ENCODE data around the gene ABCG4.
"Not testable (repeated sequence)": the region's sequence is repeated elsewhere in the genome, so short reads cannot be mapped to it uniquely, and the experiment has no call there.

Gene ABCG4

GRCh38 chr11:119153049-119153818, 4.4 kb downstream of the ABCG4 start:
- no peak for DNase-seq (ENCODE audit: low spot score)
- FAIRE-seq, result no peak

DNA sequence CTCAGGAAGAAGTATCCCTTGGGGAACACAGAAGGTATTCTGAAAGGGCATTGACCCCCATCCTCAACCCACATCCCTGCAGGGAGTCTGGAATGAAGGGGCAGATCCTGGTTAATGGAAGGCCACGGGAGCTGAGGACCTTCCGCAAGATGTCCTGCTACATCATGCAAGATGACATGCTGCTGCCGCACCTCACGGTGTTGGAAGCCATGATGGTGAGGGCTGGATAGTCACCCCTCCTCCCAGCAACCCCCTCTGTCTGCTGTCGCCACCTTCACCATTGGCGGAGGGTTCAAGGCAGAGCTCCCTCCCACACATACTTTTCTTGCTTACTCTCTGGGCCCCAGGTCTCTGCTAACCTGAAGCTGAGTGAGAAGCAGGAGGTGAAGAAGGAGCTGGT, 5.3 kb downstream of the ABCG4 start:
- no peak for FAIRE-seq

DNA sequence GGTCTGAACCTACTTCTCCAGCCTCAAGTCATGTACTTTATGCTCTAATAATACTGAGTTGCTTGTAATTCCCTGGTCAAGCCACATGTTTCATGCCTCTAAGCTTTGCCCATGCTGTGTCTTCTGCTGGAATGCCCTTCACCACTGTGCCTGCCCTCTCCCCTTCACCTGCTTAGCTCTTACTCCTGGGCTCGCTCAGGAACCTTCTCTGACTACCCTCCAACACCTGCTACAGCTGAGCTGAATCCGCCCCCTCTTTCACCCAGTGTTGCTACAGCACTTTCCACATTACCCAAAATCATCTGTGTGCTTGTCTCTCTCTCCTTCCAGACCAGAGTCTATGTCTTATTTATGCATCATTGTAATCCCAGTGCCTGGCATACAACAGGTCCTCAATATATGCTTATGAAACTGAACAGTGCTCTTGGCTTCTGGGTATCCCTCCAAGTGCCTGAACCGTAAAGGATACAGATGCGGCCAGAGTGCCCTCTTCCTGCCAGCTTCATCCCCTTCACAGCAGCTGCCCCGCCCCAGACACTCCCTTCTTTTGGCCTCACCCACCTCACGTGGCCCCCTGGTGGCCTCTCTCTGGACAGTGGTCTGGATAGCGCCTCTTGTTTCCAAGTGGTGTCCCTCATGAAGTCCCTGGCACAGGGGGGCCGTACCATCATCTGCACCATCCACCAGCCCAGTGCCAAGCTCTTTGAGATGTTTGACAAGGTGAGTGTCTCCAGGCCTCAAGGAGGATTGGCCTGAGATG, 7.1 kb downstream of the ABCG4 start:
- FAIRE-seq, result no peak
- DNase-seq (ENCODE audit: low spot score), result no peak

More for the DNA sequence above, 5.3 kb downstream of the ABCG4 start:
- DNase-seq (ENCODE audit: low spot score), result no peak

DNA sequence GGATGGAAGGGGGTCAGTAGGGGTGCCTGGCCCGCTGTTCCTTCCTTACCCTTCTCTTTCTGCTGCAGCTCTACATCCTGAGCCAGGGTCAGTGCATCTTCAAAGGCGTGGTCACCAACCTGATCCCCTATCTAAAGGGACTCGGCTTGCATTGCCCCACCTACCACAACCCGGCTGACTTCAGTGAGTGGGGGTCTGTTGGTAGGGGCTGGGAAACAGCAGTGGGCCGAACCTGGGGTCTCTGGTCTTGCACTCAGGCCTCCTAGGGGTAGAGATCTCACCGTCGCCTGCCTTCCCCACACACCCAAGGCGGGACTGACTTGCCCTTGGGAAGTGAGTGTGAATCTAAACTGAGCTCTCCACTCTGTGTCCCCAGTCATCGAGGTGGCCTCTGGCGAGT, 7.6 kb downstream of the ABCG4 start:
- FAIRE-seq (no peak), DNase-seq (ENCODE audit: low spot score) (no peak)

- DNase-seq (ENCODE audit: low spot score), result no peak
- FAIRE-seq, result no peak
Measured at GRCh38 chr11:119157063-119157462, 8.2 kb downstream of the ABCG4 start.

DNA sequence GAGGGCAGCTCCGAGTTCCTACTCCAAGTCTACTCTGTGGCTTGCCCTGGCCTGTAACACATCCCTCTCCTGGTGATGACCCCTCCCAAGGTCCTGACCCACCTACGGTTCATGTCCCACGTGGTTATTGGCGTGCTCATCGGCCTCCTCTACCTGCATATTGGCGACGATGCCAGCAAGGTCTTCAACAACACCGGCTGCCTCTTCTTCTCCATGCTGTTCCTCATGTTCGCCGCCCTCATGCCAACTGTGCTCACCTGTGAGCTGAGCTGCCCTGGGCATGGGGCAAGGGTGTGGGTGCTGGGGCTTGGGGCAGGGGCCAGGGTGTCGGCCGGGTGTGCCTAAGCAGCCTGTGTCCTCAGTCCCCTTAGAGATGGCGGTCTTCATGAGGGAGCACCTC, 9.6 kb downstream of the ABCG4 start:
- FAIRE-seq (no peak), DNase-seq (ENCODE audit: low spot score) (no peak)

DNA sequence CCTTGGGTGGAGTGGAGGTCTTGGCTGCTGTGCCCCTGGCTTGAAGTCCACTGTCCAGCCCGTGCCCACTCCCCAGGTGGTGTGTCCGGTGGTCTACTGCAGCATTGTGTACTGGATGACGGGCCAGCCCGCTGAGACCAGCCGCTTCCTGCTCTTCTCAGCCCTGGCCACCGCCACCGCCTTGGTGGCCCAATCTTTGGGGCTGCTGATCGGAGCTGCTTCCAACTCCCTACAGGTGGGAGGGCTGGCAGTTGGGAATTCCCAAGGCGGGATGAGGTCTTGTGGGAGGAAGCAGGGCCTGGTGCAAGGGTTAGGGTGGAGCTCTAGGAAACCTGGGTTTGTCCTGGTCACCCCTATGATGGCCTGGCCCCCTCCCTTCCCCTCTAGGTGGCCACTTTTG, 11.3 kb downstream of the ABCG4 start:
- FAIRE-seq, result no peak

GRCh38 chr11:119161871-119162270, 13.0 kb downstream of the ABCG4 start:
- DNase-seq (ENCODE audit: low spot score) (no peak), FAIRE-seq (no peak)

More for the DNA sequence above, 11.3 kb downstream of the ABCG4 start:
- DNase-seq (ENCODE audit: low spot score), result no peak

DNA sequence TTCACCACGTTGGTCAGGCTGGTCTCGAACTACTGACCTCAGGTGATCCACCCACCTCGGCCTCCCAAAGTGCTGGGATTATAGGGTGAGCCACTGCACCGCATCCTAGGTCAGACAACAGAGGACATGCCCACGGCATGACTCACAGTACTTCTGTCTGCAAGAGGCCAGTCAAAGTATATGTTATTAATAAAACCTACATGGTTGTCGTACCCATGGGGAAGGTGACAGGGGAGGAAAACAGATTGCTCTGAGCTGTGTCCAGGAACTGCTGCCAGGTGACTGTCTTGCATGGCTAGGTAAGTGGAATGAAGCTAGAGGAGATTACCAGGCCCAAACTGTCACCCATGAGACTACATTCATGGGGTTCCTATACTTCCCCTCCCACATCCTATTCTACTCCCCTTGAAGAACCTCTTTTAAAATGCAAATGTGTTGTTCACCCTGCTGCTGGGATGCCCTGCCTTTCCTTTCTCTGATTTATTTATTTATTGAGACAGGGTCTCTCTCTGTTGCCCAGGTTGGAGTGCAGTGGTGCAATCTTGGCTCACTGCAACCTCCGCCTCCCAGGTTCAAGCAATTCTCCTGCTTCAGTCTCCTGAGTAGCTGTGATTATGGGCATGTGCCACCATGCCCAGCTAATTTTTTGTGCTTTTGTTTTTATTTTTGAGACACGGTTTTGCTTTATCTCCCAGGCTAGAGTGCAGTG, 17.7 kb downstream of the ABCG4 start:
- peak; percentile 54 for DNase-seq (ENCODE audit: low spot score)
- FAIRE-seq, result no peak

DNA sequence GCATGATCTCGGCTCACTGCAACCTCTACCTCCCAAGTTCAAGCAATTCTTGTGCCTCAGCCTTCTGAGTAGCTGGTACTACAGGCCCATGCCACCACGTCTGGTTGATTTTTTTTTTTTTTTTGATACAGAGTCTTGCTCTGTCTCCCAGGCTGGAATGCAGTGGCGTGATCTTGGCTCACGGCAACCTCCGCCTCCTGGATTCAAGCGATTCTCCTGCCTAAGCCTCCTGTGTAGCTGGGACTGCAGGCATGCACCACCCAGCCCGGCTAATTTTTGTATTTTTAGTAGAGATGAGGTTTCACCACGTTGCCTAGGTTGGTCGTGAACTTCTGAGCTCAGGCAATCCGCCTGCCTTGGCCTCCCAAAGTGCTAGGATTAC, 18.2 kb downstream of the ABCG4 start:
- not testable (repeated sequence) for FAIRE-seq; DNase-seq (ENCODE audit: low spot score)

DNA sequence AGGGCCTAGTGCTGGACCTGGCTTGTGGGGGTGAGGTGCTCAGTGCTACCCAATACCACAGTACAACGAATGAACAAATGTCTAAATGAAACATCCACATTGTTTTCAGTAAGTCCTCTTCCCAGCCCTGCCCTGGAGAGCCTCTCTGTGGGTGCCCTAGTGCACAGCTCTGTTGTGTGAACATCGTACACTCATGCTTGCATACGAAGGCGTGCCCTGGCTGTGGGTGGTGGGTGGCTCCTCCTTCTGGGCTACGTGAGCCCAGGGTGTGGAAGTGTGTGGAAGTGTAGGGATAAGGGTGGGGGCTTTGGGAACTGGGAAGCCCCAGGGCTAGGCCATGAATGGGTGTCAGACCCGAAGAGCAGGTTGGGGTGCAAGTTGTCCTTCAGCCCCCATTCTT, 19.1 kb downstream of the ABCG4 start:
- FAIRE-seq (no peak), DNase-seq (ENCODE audit: low spot score) (no peak)

DNA sequence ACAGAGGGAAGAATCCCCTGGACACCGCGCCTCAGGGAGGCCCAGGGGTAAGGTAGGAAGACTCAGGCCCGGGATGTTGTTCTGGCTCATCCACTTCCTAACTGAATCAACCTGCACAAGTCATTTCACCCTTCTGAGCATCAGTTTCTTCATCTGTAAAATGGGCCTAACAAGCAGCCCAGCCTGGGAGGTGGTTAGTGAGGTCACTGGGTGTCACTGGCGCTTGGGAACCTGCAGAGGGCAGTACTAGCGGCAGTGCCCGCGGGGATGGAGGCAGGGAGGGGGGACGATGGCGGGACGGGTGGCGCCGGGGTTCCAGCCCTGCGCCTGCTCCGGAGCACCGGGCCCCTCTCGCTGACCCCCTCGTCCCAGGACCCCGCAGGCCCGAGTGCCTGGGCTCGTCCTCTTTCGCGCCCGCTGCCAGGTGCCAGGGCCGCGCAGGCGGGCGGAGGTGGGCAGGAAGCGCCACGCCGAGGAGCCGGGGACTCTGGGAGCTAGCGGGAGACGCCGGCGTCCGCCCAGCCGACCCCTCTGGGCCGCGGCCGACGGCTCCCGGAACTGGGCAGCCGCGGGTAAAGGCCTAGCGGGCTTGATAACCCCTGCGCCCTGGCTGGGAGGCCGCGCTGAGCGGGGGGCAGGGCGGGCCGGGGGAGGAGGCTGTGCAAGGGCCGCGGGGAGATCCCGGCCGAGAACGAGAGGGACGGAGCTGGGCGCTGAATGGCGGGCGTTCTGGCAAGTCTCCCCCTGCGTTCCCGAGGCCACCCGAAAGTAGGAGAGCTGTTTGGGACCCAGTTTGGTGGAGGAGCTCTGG, 19.8 kb downstream of the ABCG4 start, which contains the start of gene NLRX1:
TSS of gene NLRX1 (plus strand) at position 255 of the 811 bp plus-strand sequence. CDS start 2,679 bp downstream, outside the sequence.
- peak; percentile 89 for DNase-seq (ENCODE audit: low spot score)
- no peak for FAIRE-seq

DNA sequence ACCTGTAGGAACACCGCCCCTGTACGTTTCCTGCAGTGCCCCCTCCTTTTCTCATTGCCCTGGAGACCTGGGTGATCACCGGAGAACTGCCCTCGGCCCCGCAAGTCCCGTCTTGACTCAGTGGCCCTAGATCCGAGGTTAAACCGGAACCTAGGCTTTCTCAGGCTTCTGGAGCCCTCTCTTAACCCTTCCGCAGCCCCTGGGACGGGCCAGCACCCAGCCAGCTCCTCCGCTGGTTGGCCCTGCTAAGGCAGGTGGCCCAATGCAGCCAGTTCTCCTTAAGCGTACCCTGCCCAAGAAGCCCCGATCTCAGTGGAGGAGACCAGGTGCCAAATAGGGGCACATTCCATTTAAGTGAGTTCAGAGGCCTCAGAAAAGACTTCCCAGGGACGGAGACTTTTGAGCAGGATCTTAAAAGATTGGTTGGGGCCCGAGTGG, 20.4 kb downstream of the ABCG4 start:
- peak; percentile 83 for DNase-seq (ENCODE audit: low spot score)
- FAIRE-seq, result no peak

DNA sequence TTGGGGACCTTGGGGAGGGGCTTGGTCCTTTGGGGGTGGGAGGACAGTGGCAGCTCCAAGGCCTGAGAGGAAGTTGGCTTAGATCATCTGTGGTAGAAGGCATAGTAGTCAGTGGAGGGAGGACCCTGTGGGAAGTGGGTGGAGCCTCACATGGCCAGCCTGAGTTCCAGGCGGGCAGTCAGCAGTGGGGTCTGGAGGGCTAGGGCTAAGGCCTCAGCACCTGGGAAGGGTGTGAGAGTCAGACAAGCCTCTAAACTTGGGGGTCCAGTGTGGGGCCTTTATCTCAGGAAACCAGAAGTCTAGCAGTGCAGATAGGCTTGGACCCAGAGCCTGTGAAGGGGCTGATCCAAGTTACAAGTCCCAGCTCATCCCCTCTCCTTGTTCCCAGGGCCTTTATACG, 23.7 kb downstream of the ABCG4 start:
- no peak for DNase-seq (ENCODE audit: low spot score)
- no peak for FAIRE-seq

DNA sequence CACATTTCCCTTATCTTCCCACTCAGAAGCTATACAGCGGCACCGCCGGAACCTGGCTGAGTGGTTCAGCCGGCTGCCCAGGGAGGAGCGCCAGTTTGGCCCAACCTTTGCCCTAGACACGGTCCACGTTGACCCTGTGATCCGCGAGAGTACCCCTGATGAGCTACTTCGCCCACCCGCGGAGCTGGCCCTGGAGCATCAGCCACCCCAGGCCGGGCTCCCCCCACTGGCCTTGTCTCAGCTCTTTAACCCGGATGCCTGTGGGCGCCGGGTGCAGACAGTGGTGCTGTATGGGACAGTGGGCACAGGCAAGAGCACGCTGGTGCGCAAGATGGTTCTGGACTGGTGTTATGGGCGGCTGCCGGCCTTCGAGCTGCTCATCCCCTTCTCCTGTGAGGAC, 24.6 kb downstream of the ABCG4 start:
- no peak for DNase-seq (ENCODE audit: low spot score)
- FAIRE-seq, result no peak

DNA sequence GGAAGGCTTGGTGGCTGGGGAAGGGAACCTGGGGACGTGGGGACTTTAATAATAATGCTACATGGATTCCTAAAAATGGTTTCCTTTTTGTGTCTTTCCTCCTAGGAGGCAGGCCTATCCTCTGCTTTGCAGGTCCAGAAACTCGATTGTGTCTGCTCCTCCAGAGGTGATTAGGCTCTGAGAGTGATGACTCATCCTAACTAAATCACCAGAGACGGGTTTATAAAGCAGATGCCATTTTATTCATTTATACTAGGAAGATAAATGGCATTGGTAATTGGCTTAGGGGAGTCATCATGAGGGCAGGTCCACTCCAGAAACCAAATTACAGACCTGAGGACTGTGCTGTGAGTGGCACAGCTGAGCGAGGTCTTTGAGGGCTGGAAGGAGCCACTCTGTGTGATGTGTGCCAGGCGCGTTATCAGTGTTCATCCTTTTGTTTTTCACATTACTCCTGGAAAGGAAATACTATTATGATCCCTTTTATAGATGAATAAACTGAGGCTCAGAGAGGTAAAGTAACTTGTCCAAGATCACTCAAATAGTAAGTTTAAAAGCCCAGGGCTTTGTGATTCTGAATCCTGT, 26.7 kb downstream of the ABCG4 start:
- DNase-seq (ENCODE audit: low spot score) (no peak), FAIRE-seq (no peak)

DNA sequence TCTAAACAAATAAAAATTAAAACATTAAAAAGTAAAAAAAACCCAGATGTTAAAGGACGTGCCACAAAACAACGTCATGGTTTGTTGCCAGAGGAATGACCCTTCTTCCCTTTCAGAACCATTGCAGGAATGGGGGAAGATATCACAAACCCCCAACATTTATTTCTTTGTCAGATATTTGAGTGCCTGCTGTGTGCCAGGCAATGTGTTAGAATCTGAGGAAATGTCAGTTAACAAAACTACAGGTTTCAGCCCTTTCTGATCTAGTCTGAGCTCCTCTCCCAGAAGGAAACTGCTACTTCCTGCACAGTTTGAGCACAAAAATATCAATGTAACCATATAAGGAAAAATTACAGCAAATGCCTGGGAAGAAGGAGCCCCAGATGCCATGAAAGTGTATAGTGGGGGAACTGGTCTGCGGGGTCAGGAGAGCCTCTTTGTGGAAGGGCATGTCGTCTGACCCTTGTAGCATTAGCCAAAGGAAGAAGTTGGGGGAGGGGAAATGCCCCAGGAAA, 29.4 kb downstream of the ABCG4 start:
- DNase-seq (ENCODE audit: low spot score), result no peak

DNA sequence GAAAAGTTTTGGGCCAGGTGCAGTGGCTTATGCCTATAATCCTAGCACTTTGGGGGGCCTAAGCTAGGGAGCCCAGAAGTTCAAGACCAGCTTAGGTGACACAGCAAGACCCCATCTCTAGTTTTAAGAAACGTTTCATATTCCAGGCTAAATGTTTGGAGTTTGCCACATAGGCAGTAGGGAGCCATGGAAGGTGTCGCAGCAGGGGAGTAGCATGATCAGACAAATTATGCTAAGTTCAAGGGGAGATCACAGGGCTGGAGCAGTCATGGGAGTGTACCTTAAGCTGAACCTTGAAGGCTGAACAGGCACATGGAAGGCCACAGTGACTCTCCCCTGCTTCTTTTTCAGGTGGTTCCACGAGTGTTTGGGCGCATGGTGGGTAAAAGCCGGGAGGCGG, 30.5 kb downstream of the ABCG4 start:
- DNase-seq (ENCODE audit: low spot score) (no peak), FAIRE-seq (no peak)

More for the DNA sequence above, 29.4 kb downstream of the ABCG4 start:
- FAIRE-seq, result no peak

GRCh38 chr11:119179983-119180382, 31.1 kb downstream of the ABCG4 start:
- DNase-seq (ENCODE audit: low spot score) (no peak), FAIRE-seq (no peak)
